Activated T-cell treated with anti-CD3 and anti-CD28 coated beads, Interleukin-2, amount 50 U/mL, for 1 hour (primary cell): ENCODE measurements around the gene PLAAT5.
"Not testable (repeated sequence)": the region's sequence is repeated elsewhere in the genome, so short reads cannot be mapped to it uniquely, and the experiment has no call there.

Source experiments
- DNase-seq: peaks from one replicate; pipeline ENCODE4 v3.0.0-alpha.2; 2020

PLAAT5 gene

DNA sequence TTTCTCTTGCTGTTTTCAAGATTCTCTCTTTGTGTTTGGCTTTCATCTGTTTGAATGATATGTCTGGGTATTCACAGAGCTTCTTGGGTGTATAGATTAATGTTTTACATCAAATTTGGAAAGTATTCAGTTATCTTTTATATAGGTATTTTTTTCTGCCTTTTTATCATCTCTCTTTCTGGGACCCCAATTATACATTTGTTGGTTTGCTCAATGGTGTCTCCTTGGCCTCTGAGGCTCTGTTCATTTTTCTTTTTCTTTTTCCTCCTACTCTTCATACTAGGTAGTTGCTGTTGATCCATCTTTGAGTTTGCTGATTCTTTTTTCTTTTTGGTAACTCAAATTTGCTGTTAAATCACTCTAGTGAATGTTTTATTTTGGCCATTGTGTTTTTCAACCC is 14.3 kb downstream of the PLAAT5 start:
- DNase-seq, result no peak

GRCh38 chr11:63472372-63472771 is 18.6 kb downstream of the PLAAT5 start:
- DNase-seq, result no peak

- no peak for DNase-seq
Observed at GRCh38 chr11:63470311-63470710, 20.7 kb downstream of the PLAAT5 start.

DNA sequence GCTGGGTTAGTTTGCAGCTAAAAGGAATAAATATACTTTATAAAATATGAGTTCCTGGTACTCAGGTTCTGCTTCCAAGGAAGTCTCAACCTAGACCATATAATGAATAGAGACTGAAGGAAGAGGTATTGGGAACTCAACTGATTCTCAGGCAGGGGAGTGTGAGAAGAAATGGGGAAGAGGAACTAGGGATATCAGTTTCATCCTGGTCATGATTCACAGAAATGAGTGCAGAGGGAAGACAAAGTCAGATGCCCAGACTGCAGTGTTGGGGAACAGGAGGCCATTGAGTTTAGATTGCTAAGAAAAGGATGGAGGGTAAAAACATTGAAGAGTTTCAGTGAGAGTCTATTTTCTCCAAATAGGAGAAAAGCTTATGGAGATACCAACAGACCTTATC is 28.8 kb downstream of the PLAAT5 start:
- DNase-seq, result no peak

DNA sequence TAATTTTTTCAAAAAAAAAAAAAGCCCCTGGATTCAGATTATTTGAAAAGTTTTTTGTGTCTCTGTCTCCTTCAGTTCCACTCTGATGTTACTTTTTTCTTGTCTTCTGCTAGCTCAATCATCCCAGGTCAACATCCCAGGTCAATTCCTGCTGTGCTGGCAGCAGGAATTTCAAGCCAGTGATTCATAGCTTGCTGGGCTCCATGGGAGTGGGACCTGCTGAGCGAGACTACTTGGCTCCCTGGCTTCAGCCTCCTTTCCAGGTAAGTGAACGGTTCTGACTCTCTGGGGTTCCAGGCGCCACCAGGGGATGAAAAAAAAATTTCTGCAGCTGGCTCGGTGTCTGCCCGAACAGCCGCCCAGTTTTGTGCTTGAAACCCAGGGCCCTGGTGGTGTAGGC is 31.4 kb downstream of the PLAAT5 start:
- no peak for DNase-seq

DNA sequence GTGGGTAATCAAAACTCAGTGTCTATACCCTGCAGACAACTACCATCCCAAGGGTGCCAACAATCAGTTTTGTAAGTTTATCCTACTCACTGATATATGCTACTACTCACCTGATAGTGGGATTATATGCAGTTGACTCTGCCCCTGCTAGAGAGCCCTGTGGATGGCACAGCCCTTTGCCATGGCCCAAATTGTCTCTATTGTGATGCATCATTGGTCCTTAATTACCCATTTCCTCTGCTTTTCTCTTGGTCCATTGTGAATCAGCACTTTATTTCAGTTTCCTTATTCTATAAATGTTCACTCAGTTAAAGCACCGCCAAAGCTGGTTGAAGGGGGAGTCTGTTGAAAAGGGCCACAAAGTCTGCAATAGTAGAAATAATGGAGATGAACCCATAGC is 42.3 kb downstream of the PLAAT5 start:
- DNase-seq, result no peak

DNA sequence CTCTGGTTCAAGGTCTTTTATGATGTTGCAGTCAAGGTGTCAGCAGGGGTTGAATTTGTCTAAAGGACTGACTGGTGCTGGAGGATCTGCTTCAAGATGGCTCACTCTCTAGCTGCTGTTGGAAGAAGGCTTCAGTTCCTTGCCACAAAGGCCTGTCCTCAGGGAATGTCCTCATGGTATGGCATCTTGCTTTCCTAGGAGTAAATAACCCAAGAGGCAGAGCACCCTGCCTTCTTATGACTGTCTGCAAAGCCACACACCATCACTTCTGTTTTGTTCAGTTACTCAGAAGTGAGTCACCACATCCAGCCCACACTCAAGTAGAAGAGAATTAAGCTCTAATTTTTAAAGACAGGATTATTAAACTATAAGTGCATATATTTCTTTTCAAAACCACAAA is 45.2 kb downstream of the PLAAT5 start:
- no peak for DNase-seq

- no peak for DNase-seq
Observed at GRCh38 chr11:63445118-63445517, 45.8 kb downstream of the PLAAT5 start.

GRCh38 chr11:63444160-63444559 is 46.8 kb downstream of the PLAAT5 start:
- DNase-seq, result no peak

DNA sequence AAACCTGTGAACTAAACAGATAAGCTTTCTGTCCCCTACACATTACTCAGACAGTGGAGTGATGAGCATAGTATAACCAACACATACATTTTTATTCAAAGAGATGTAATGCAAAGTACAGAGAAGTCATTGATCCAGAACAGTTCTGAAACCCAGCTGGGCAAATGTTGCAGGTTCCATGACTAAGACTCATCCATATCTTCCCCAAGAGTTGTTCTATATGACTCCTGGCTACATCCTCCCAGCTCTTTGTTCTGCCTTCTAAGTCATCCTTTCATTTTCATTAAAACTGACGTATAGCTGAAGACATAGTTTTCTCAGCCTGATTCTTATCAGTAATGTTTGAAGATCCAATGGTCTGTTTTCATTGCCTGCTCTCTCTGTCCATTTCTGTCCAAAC is 47.3 kb downstream of the PLAAT5 start:
- no peak for DNase-seq

DNA sequence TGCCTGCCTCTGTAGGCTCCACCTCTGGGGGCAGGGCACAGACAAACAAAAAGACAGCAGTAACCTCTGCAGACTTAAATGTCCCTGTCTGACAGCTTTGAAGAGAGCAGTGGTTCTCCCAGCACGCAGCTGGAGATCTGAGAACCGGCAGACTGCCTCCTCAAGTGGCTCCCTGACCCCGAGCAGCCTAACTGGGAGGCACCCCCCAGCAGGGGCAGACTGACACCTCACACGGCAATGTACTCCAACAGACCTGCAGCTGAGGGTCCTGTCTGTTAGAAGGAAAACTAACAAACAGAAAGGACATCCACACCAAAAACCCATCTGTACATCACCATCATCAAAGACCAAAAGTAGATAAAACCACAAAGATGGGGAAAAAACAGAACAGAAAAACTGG is 55.1 kb downstream of the PLAAT5 start:
- DNase-seq, result not testable (repeated sequence)

- not testable (repeated sequence) for DNase-seq
Observed at GRCh38 chr11:63435351-63435750, 55.6 kb downstream of the PLAAT5 start.

DNA sequence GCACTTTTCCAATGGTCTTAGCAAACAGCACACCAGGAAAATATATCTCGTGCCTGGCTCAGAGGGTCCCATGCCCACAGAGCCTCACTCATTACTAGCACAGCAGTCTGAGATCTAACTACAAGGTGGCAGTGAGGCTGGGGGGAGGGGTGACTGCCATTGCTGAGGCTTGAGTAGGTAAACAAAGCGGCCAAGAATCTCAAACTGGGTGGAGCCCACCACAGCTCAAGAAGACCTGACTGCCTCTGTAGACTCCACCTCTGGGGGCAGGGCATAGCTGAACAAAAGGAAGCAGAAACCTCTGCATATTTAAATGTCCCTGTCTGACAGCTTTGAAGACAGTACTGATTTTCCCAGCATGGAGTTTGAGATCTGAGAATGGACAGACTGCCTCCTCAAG is 60.2 kb downstream of the PLAAT5 start:
- not testable (repeated sequence) for DNase-seq

DNA sequence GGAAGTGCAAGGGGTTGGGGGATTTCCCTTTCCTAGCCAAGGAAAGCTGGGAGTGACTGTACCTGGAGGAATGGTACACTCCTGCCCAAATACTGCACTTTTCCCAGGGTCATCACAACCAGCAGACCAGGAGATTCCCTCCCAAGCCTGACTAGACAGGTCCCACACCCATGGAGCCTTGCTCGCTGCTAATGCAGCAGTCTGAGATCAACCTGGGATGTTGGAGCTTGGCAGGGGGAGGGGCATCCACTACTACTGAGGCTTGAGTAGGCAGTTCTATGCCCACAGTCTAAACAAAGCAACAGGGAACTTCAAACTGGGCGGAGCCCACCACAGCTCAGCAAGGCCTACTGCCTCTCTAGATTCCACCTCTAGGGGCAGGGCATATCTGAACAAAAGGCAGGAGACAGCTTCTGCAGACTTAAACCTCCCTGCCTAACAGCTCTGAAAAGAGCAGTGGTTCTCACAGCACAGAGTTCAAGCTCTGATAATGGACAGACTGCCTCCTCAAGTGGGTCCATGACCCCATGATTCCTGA is 62.9 kb downstream of the PLAAT5 start:
- no peak for DNase-seq

GRCh38 chr11:63417174-63417852 is 73.7 kb downstream of the PLAAT5 start:
- DNase-seq, result no peak
